HEK293 (cell line): Measurements from ENCODE around the gene LGALS8.
A peak's percentile ranks its signal among the peaks of the same experiment; 100 is the strongest.

Experiments used
- CTCF ChIA-PET: fragments of 350-600 bp; formaldehyde crosslinking; extraction: SDS; loops from one replicate; lab custom pipeline; 2021; ENCODE audit warnings: antibody characterized with exemption; lab: Yijun Ruan, JAX
- POLR2A ChIA-PET: fragments of 300-600 bp; formaldehyde crosslinking; extraction: SDS; loops from one replicate; lab custom pipeline; 2020; ENCODE audit warnings: antibody characterized with exemption, inconsistent platforms; lab: Yijun Ruan, JAX
- H3K27ac ChIP-seq: fragments of 200-500 bp; sonication (Bioruptor generic); 2 replicates; pipeline ENCODE4 v1.5.1; 2014; ENCODE audit warnings: low read depth, low read length, control low read depth, inconsistent platforms; ENCODE audit errors: extremely low read depth
- H3K36me3 ChIP-seq, 2 experiments: fragments of 200-500 bp in 1 of 2; sonication (Bioruptor generic) in 1 of 2; 1 replicate in 1 of 2; 2 replicates in 1 of 2; pipeline ENCODE4 v1.5.1; 2014 to 2017; ENCODE audit warnings: inconsistent platforms in 2 of 2, low read length in 2 of 2; ENCODE audit not compliant: control insufficient read depth in 2 of 2, insufficient read depth in 1 of 2
- H3K4me1 ChIP-seq: fragments of 200-500 bp; sonication (Bioruptor generic); 2 replicates; pipeline ENCODE4 v1.5.1; 2014; ENCODE audit warnings: mild to moderate bottlenecking, low read length, inconsistent platforms; ENCODE audit not compliant: control insufficient read depth, insufficient read depth
- H3K4me3 ChIP-seq: 2 replicates; pipeline ENCODE4 v1.5.1; 2011; ENCODE audit warnings: low read depth, mild to moderate bottlenecking, control low read depth, low read length, moderate library complexity
- H3K9me3 ChIP-seq: fragments of 200-500 bp; sonication (Bioruptor generic); 2 replicates; pipeline ENCODE4 v1.5.1; 2014; ENCODE audit warnings: low read depth, low read length, inconsistent platforms; ENCODE audit not compliant: control insufficient read depth, insufficient read depth
- SP2 ChIP-seq: fragments of 450-650 bp; formaldehyde crosslinking; IDR thresholded peaks from 2 replicates; pipeline ENCODE4 v1.5.1; 2016; ENCODE audit warnings: missing biosample characterization, missing genetic modification characterization
- ZNF664 ChIP-seq: fragments of 450-650 bp; formaldehyde crosslinking; IDR thresholded peaks from 2 replicates; pipeline ENCODE4 v1.5.1; 2016; ENCODE audit warnings: missing biosample characterization, missing genetic modification characterization

LGALS8 gene

DNA sequence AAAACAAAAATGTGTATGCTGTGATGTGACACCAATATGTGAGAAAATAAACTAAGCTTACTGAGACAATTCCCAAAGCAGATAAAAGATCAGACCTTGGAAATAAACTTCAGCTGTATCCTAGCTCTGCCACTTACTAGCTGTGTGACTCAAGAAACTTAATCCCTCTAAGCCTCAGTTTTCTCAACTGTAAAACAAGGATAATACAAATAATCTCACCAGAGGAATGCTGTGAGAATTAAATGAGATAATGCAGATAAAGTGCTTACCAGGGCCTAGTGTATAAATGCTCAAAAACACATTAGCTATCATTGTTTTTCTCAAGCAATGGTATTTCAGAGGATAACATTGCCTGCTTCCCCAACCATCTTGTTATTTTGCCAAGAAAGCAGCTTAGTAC is 78.4 kb downstream of the LGALS8 start:
- CTCF ChIA-PET, result interaction anchor here (0.6 kb wide), 4 partner anchors 20 to 576 kb away, joined by 3 read pairs; no protein-coding TSS in a partner anchor

More for the DNA sequence above, 78.4 kb downstream of the LGALS8 start:
- peaks cover 7% of the 10 kb centered on the region for H3K4me1 ChIP-seq
- H3K36me3 ChIP-seq, result peaks cover 48 to 51% of the 10 kb centered on the region in 2 experiments
- POLR2A ChIA-PET, result interaction anchor here (0.6 kb wide), 1 partner anchor 598 kb away, joined by 4 read pairs; no protein-coding TSS in a partner anchor
- H3K4me3 ChIP-seq, result no peak overlapping the region
- no peaks in the 10 kb centered on the region for H3K9me3 ChIP-seq
- no peak overlapping the region for H3K27ac ChIP-seq
- TF ChIP-seq ZNF664 (0 out of 2 replicates have a peak, but pooled peaks have one; percentile 43), SP2 (tag by site-specific recombination) (no peak)
